CD4-positive, alpha-beta T cell treated with Interleukin-17A for 4 hours (primary cell): ENCODE results near the gene PHIP.

Experiments
- DNase-seq: peaks from one replicate; pipeline ENCODE4 v3.0.0-alpha.2; 2020; ENCODE audit warnings: mixed read lengths

The PHIP gene

DNA sequence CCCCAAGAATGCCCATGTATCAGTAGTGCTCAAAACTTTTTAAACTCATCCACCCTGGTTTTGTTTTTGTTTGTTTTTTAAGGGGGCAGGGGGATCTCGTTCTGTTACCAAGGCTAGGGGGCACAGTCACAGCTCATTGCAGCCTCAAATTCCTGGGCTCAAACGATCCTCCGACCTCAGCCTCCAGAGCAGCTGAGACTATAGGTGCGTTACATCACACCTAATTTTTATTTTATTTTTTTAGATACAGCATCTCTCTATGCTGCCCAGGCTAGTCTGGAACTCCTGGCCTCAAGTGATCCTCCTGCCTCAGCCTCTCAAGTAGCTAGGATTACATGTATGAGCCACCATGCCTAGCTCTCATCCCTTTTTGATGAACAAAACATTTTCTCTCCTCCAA, 11.2 kb downstream of the PHIP start:
- DNase-seq: no peak

DNA sequence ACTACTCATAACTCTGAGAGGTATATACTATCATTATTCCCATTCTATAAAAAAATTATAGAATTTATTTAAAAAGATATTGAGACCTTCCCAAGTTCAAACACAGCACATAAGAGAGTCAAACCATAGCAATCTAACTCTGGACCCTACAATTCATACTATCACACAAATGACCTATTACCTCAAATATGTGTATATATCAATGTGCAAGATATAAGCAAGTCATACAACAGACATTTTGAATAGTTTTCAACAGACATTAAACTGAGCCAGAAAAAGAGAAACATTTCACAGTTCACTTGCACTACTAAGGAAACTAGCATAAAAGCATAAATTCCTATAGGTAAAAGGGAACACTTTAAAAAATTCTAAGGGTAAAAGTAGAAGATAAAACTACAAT, 11.7 kb downstream of the PHIP start:
- no peak for DNase-seq

GRCh38 chr6:79065232-79065631, 12.8 kb downstream of the PHIP start:
- no peak for DNase-seq

GRCh38 chr6:79064635-79065034, 13.4 kb downstream of the PHIP start:
- no peak for DNase-seq

DNA sequence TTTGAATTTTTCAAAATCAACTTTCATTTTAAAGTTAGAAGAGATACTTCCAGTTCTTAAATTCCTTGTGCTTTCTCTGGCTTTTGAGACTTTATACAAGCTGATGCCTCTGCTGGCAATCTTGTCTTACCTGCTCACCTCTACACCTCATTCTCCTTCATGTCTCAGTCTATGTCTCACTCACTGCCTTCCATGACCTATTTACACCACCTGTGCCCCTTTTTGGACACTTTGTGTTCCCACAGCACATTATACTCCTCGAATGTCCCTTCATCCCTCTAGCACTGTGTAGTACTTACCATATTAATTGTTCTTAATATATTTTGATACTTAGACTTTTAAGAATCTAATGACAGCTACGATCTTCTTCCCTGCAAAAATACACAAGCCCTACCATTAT, 15.3 kb downstream of the PHIP start:
- DNase-seq: no peak

- DNase-seq: no peak
Measured at GRCh38 chr6:79057746-79058145, 20.3 kb downstream of the PHIP start.

GRCh38 chr6:79056226-79056625, 21.8 kb downstream of the PHIP start:
- DNase-seq: no peak

DNA sequence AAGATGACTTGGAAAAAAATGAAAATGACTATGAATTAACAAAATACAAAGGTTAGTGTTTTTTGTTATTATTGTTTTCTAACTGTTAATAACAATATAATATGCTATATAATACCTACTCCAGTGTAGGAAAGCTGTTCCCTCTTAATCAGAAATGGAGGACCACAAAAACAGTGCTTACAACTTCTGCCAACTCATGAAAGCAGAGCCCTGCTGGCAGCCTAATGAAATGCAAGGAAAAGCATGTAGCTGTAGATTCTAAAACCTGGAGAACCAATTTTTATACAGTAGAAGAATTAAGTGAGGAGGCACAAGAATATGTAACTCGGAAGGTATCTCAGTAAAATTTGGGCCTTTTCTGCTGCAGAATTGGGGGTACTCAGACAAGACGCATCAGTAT, 29.4 kb downstream of the PHIP start:
- DNase-seq: peak; percentile 16

DNA sequence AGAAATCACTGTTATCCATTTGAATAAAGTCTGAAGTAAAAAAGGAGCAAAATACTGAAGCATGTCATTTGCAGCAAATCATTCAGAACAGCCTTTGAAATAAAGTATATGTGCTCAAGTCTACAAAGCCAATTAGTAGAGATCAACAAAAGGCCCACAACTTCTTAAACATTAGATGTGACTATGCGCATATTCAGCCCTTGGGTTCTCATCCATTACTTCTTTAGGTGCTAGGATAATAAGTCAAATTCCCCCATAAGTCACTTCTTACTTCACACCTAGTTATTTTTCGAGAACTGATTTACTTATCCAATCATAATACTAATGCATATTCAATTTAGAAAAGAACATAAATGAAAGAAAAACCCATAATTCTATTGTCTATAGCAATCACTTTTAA, 31.0 kb downstream of the PHIP start:
- DNase-seq: no peak

- no peak for DNase-seq
Measured at GRCh38 chr6:79045966-79046365, 32.1 kb downstream of the PHIP start.

- no peak for DNase-seq
Measured at GRCh38 chr6:79042799-79043126, 35.3 kb downstream of the PHIP start.

DNA sequence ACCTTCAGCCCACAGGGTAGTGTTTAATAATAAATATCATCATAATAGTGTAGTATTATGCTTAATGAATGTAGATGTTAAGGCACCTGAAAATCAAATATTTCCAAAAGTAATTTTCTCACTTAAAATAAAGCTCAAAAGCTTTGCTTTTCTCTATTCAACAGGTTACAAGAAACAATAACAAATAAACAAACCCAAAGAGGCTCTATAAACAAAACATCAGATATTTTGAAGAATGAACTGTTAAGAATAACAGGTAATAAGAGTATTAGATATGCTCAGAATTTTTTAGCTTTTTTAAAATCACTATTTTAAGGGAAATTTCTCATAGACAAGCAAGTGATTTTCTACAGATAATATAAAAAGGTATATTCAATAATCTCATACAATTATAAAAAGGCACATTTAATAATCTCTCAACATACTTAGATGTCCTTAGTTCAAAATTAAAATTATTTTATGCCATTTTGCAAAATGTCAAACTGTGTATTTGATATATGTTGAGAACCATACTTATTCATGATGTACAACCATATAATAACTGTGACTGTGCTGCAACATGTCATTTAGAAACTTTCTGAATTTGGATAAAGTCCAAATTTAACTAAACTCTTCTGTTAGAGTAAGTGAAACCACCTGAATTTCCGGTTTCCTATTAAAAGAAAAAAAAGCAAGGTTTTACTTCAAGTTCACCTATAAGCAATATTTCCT, 35.8 kb downstream of the PHIP start:
- DNase-seq: no peak

DNA sequence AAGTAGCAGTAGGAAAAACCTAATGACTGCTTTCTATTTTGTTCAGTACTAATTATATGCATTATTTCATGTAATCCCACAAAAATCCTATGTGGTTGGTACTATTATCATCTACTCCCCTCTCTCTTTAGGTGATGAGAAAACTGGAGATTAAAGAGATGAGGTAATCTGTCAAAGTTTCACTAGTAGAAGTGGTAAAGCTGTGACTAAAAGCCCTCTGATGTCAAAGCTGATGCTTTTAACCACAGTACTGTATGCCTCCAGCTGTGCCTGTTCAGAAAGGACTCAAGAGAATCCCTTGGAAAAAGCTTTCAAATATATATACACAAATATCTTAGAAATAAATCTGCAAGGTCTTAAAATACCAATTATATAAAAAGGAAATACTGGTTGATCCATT, 38.0 kb downstream of the PHIP start:
- DNase-seq: no peak

DNA sequence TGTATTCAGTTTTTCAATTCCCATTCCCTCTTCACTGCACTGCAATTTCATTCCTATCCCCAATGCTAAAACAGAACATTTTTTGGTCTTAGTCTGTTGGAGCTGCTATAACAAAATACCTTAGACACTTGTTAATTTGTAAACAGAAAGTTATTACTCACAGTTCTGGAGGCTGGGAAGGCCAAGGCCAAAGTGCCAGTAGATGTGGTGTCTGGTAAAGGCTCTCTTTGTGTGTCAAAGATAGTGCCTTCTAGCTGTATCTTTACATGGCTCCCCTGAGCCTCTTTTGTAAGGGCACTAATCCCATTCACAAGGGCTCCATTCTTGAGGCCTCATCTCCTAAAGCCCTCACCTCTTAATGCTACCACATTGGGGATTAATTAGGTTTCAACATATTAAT, 40.0 kb downstream of the PHIP start:
- no peak for DNase-seq

DNA sequence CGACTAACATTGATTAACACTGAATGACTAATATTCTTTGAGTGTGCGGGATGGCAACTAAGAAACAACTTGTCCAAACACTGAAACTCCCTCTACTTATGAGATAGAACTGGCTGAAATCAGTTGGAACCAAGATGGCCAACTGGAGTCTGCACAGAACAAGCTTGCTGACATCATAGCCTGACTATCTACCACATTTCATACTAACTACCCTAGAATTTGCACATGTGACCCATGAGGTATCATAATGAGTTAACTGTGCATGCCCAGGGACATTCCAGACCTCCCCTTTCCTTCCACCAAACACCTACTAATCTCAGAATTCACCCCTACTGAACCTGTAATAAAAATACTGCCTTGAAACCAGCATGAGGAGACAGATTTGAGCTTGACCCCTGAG, 43.2 kb downstream of the PHIP start:
- DNase-seq: no peak

- no peak for DNase-seq
Measured at GRCh38 chr6:79033279-79033678, 44.8 kb downstream of the PHIP start.

GRCh38 chr6:79031821-79032590, 46.0 kb downstream of the PHIP start:
- no peak for DNase-seq

- DNase-seq: no peak
Measured at GRCh38 chr6:79030511-79030910, 47.5 kb downstream of the PHIP start.

DNA sequence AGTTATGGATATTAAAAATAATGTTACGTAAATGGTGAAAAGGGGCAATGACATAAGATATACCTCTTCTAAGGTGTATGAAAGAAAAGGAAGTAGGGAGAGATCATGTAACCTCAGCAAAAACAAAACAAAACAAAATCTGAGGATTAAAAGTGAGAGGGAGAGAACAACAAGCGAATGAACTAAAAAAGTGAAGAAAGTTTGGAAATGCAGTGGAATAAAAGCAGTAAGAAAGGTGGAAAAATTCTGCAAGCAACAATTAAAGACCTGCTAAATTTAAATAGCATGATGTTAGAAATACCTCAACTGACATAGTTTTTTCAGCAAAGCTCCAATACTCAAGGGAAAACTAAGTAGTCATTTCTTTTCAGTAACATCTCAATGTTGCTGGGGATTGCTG, 48.0 kb downstream of the PHIP start:
- DNase-seq: no peak

- DNase-seq: no peak
Measured at GRCh38 chr6:79028641-79029314, 49.3 kb downstream of the PHIP start.

GRCh38 chr6:79011940-79012339, 66.1 kb downstream of the PHIP start:
- DNase-seq: no peak

DNA sequence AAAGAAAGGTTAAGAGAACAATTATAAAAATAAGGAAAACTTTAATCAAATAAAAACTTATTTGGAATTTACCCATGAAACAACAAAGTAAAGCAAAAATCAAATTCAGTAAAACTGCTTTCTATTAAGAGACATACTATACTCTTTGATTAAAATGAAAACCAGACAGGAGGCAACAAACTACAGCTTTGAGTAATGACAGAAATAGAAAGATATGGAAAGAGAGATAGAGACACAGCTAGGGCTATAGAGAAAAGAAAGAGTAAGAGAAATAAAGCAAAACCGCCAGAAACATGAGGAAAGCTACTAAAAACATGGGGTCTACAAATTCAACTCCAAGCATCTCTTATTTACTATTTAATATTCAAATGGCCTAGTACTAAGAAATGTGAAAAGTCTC, 67.6 kb downstream of the PHIP start:
- no peak for DNase-seq

- DNase-seq: no peak
Measured at GRCh38 chr6:79009819-79010218, 68.2 kb downstream of the PHIP start.

DNA sequence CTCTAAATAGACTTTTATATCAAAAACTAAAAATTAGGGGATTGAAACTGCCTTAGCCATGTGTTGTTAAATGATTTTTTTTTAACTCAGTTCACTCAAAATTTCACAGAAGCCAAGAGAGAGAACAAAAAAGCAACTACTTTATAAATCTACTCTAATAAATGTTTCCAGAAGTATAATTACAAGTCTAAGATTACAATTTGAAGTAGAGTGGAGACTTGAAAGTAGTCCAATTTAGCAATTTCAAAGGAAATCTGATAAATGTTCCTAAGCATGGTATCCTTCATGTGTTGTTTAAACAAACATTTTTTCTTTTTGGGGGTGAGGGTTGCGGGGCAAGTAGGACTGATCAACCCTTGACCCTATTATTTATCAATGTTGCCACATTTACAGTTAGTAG, 72.6 kb downstream of the PHIP start:
- DNase-seq: no peak
